DOHH2 (cell line): Measurements from ENCODE around the gene UBASH3B.

Source experiments
- CTCF ChIP-seq: fragments of 200-600 bp; sonication (generic); IDR thresholded peaks from one replicate; pipeline ENCODE4 v1.5.1; 2014; ENCODE audit warnings: antibody characterized with exemption, mild to moderate bottlenecking, low read depth, low read length; ENCODE audit not compliant: poor library complexity, severe bottlenecking
- EZH2phosphoT487 ChIP-seq: fragments of 200-600 bp; sonication (generic); IDR thresholded peaks from 2 replicates; pipeline ENCODE4 v1.6.1; 2017; ENCODE audit warnings: borderline replicate concordance, mild to moderate bottlenecking, antibody characterized with exemption, low read length, moderate library complexity, mixed read lengths

- no peak for TF ChIP-seq CTCF
- TF ChIP-seq EZH2phosphoT487: no peak
These were observed 122.6 kb downstream of the UBASH3B start for GRCh38 chr11:122778148-122778547.
